DOHH2 (cell line): ENCODE measurements around the gene TOGARAM2.

Source experiments
- EZH2phosphoT487 ChIP-seq: fragments of 200-600 bp; sonication (generic); IDR thresholded peaks from 2 replicates; pipeline ENCODE4 v1.6.1; 2017; ENCODE audit warnings: borderline replicate concordance, mild to moderate bottlenecking, antibody characterized with exemption, low read length, moderate library complexity, mixed read lengths
- TF ChIP-seq, protein P1 (sequence below): fragments of 200-600 bp; sonication (generic); IDR thresholded peaks from one replicate; pipeline ENCODE4 v1.5.1; 2014; ENCODE audit warnings: antibody characterized with exemption, mild to moderate bottlenecking, low read depth, low read length; ENCODE audit not compliant: poor library complexity, severe bottlenecking

DNA sequence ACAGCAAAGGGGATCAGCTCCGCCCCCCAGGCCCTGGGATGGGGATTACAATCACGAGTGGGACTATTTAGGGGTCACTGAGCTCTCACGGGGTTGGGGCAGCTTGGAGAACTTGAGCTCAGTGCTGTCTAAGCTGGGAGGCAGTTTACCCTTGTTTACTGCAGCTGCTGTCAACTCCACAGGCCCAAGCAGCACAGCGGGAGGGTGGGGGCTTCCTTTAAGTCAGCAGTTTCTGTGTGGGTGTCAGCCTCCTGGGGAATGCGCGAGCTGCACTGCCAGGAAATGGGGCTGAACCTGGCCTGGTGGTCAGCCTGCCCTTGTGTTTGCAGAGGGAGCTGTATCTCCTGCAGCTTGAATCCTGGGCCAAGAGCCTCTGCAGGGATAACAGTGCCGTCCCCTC, 29.8 kb downstream of the TOGARAM2 start:
- TF ChIP-seq, protein P1, sequence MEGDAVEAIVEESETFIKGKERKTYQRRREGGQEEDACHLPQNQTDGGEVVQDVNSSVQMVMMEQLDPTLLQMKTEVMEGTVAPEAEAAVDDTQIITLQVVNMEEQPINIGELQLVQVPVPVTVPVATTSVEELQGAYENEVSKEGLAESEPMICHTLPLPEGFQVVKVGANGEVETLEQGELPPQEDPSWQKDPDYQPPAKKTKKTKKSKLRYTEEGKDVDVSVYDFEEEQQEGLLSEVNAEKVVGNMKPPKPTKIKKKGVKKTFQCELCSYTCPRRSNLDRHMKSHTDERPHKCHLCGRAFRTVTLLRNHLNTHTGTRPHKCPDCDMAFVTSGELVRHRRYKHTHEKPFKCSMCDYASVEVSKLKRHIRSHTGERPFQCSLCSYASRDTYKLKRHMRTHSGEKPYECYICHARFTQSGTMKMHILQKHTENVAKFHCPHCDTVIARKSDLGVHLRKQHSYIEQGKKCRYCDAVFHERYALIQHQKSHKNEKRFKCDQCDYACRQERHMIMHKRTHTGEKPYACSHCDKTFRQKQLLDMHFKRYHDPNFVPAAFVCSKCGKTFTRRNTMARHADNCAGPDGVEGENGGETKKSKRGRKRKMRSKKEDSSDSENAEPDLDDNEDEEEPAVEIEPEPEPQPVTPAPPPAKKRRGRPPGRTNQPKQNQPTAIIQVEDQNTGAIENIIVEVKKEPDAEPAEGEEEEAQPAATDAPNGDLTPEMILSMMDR = no peak
- no peak for TF ChIP-seq EZH2phosphoT487
